ENCODE data around the gene IMP3.
"Not testable (repeated sequence)": the region's sequence is repeated elsewhere in the genome, so short reads cannot be mapped to it uniquely, and the experiment has no call there.

Gene IMP3

DNA sequence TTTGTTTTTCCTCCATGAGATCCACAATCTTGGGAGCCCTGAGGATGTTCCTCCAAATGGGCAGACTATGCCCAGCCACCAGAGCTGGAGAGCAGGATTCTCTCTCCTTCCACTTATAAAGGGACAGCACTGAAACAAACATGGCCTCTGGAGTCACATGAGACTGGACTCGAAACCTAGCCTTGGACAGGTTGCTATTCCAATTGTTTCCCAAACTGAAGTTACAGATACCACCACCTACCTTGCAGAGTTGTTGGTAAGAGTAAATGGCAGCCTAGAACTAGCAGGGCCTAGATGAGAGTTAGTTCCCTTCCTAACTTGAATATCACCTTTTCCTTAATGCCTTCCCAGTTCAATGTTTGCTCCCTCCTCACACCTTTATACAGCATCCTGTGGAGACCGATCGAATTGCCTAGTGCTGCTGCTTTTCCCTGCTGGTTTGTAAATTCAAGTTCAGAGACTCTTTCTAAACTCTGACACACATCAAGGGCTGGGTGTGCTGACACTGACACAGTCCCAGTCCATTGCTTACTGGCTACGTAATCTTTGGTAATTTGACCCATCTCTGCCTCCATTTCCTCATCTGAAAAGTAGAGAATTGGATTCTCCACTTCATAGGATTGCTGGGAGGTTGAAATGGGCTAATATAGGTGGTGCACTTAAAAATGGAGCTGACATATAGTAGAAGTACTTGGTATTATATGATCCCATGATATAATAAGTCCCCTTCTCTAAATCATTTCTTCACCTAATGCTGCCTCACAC lies 2.6 kb downstream of the IMP3 start:
- DNase-seq (ENCODE audit: low spot score) = no peak
- in situ Hi-C loops (cut with MboI; ENCODE audit: low pct_unique_long_range_greater_than_20kb, low sequenced_read_pairs, unreplicated experiment) = loop anchor here (25.0 kb wide), 1 partner anchor 275 kb away; the partner anchor contains the start of gene MAN2C1
- TF ChIP-seq, protein P1, sequence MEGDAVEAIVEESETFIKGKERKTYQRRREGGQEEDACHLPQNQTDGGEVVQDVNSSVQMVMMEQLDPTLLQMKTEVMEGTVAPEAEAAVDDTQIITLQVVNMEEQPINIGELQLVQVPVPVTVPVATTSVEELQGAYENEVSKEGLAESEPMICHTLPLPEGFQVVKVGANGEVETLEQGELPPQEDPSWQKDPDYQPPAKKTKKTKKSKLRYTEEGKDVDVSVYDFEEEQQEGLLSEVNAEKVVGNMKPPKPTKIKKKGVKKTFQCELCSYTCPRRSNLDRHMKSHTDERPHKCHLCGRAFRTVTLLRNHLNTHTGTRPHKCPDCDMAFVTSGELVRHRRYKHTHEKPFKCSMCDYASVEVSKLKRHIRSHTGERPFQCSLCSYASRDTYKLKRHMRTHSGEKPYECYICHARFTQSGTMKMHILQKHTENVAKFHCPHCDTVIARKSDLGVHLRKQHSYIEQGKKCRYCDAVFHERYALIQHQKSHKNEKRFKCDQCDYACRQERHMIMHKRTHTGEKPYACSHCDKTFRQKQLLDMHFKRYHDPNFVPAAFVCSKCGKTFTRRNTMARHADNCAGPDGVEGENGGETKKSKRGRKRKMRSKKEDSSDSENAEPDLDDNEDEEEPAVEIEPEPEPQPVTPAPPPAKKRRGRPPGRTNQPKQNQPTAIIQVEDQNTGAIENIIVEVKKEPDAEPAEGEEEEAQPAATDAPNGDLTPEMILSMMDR (IDR thresholded peaks at IDR 0.05; ENCODE audit: extremely low read depth, insufficient read depth, missing control alignments) = no peak

DNA sequence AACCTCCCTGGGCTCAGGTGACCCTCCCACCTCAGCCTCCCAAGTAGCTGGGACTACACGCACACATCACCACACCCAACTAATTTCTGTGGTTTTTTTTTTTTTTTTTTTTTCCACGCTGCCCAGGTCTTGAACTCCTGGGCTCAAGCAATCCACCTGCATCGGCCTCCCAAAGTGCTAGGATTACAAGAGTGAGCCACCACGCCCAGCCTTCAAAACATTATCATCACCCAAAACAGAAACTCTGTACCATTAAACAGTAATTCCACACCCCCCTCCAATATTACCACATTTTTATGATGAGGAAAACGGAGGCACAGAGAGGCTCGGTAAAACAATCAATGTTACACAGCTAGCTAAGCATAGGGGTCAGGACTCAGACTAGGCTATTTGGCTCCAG lies 4.0 kb downstream of the IMP3 start:
- in situ Hi-C loops (cut with MboI; ENCODE audit: low pct_unique_long_range_greater_than_20kb, low sequenced_read_pairs, unreplicated experiment) = loop anchor here (25.0 kb wide), 1 partner anchor 274 kb away; the partner anchor contains the start of gene MAN2C1

DNA sequence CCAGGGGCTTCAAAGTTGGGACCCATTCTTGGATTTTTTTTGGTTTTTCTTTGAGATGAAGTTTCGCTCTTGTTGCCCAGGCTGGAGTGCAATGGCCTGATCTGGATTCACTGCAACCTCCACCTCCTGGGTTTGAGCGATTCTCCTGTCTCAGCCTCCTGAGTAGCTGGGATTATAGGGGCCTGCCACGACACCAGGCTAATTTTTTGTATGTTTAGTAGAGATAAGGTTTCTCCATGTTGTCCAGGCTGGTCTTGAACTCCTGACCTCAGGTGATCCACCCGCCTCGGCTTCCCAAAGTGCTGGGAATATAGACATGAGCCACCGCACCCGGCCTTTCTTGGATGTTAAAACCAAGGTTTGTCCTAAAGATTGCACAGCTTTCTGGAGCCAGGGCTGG lies 6.1 kb downstream of the IMP3 start:
- in situ Hi-C loops (cut with MboI; ENCODE audit: low pct_unique_long_range_greater_than_20kb, low sequenced_read_pairs, unreplicated experiment) = loop anchor here (25.0 kb wide), 1 partner anchor 272 kb away; the partner anchor contains the start of gene MAN2C1
- not testable (repeated sequence) for DNase-seq (ENCODE audit: low spot score)

More for the DNA sequence above, 4.0 kb downstream of the IMP3 start:
- TF ChIP-seq, protein P1 (IDR thresholded peaks at IDR 0.05; ENCODE audit: extremely low read depth, insufficient read depth, missing control alignments) = no peak
- no peak for DNase-seq (ENCODE audit: low spot score)

DNA sequence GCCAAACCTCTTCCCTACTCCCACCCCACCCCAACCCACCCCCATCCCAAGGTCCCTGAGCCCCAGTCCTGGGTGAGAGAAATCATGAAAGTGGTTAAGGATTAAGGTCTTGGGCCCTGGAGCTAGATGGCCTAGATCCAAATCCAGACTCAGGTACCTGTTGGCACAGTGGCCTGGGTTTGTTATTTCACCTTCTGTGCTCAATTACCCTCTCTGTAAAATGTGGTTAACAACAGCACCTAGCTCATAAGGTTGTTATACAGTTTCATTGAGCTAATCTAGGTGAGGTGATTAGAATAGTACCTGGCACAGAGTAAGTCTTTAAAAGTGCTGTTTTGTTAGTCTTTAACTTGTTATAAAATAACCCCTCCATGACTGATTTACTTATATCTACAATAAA lies 8.1 kb downstream of the IMP3 start:
- TF ChIP-seq, protein P1 (IDR thresholded peaks at IDR 0.05; ENCODE audit: extremely low read depth, insufficient read depth, missing control alignments) = no peak
- in situ Hi-C loops (cut with MboI; ENCODE audit: low pct_unique_long_range_greater_than_20kb, low sequenced_read_pairs, unreplicated experiment) = loop anchor here (25.0 kb wide), 1 partner anchor 270 kb away; the partner anchor contains the start of gene MAN2C1
- DNase-seq (ENCODE audit: low spot score) = no peak

DNA sequence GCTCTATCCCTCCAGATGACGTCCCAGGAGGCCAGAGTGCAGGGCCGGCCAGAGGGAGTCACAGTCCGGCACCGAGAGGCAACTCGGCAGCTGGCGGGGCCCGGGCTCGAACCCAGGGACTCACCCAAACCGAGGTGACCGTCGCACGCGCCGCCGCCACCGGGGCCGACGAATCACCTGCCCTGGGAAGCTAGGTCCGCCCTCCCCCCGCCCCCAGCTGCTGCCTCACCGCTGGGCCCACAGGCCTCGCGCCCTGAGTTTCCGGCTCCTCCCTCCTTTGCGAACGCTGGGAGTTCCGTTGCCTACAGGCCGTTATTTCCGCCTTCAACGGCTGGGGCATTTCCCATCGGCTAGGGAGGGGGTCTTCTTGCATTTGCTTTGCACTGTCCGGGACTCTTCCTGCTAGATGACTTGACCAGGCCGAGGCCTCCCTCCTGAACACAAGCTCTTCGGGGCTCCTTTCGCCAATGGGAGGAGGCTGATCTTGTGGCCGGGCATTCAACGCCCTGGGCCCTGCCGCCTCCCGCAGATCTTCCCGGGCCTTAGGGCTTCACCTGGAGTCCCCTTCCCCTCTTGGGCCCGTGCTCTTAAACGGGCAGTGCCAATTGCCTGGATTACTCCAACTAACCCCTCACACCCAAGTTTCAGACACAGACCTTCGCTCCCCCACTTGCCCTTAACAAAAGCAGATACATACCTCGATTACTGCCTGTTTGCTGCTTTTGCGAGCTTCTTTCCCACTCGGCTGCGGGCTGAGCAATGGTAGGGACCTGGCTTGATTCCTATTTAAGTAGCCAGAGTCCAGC lies 14.3 kb downstream of the IMP3 start, which contains the start of gene SNUPN:
Gene SNUPN, minus strand, starts transcription at position 184 of the 806 bp plus-strand sequence. CDS start 4,674 bp downstream, outside the sequence.
- TF ChIP-seq, protein P1 (IDR thresholded peaks at IDR 0.05; ENCODE audit: extremely low read depth, insufficient read depth, missing control alignments) = no peak
- DNase-seq (ENCODE audit: low spot score) = peak; percentile 97
- in situ Hi-C loops (cut with MboI; ENCODE audit: low pct_unique_long_range_greater_than_20kb, low sequenced_read_pairs, unreplicated experiment) = loop anchor here (25.0 kb wide), 1 partner anchor 263 kb away; the partner anchor contains the start of gene MAN2C1

DNA sequence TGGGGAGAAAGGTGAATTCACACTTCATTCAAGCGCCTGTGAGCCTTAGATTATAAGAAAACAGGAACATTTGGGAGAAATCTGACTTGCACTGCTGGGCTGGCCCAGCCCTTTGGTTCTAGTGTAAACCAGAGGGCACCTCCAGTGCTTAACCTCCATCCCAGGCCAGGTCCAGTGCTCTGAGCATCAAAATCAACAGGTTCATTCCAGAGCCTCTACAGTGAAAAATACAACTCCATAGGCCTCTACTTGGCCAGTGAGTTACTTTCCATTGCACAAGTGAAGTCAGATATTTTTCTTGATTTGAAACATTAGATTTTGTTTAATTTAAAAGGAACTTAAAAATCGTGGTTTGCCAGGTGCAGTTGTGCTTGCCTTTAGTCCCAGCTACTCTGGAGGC lies 17.5 kb downstream of the IMP3 start:
- TF ChIP-seq, protein P1 (IDR thresholded peaks at IDR 0.05; ENCODE audit: extremely low read depth, insufficient read depth, missing control alignments) = no peak
- DNase-seq (ENCODE audit: low spot score) = no peak
- in situ Hi-C loops (cut with MboI; ENCODE audit: low pct_unique_long_range_greater_than_20kb, low sequenced_read_pairs, unreplicated experiment) = no loop called here
